GM19463 (cell line): ENCODE data around the gene STRIP1.
"Not testable (repeated sequence)": the region's sequence is repeated elsewhere in the genome, so short reads cannot be mapped to it uniquely, and the experiment has no call there.

Experiments used
- ATAC-seq: cut with Tn5 transposase; IDR thresholded peaks from one replicate; pipeline ENCODE4 v1.9.1; 2021; ENCODE audit warnings: mild to moderate bottlenecking, moderate library complexity; ENCODE audit not compliant: unreplicated experiment

The STRIP1 gene

GRCh38 chr1:110007046-110007830, 27.2 kb upstream of the STRIP1 start:
- no peak for ATAC-seq

- no peak for ATAC-seq
These were observed 25.4 kb upstream of the STRIP1 start for GRCh38 chr1:110008971-110009565.

GRCh38 chr1:110011527-110012041, 22.8 kb upstream of the STRIP1 start:
- peak; percentile 93 for ATAC-seq

GRCh38 chr1:110012100-110012780, 22.2 kb upstream of the STRIP1 start:
- peak; percentile 67 for ATAC-seq

- ATAC-seq = no peak
These were observed 16.6 kb upstream of the STRIP1 start for GRCh38 chr1:110017792-110018191.

- ATAC-seq = no peak
These were observed 16.0 kb upstream of the STRIP1 start for GRCh38 chr1:110018396-110018795.

- ATAC-seq = no peak
These were observed 14.7 kb upstream of the STRIP1 start for GRCh38 chr1:110019770-110020169.

GRCh38 chr1:110021285-110021684, 13.1 kb upstream of the STRIP1 start:
- ATAC-seq = no peak

- ATAC-seq = no peak
These were observed 9.8 kb upstream of the STRIP1 start for GRCh38 chr1:110024613-110025012.

GRCh38 chr1:110030687-110031086, 3.7 kb upstream of the STRIP1 start:
- not testable (repeated sequence) for ATAC-seq

- no peak for ATAC-seq
These were observed 2.1 kb upstream of the STRIP1 start for GRCh38 chr1:110032327-110032726.

GRCh38 chr1:110033421-110033820, 1.0 kb upstream of the STRIP1 start:
- no peak for ATAC-seq

GRCh38 chr1:110034040-110034450, 379 bp upstream of the STRIP1 start:
- no peak for ATAC-seq

- ATAC-seq = peak; percentile 14
These were observed 870 bp downstream of the STRIP1 start for GRCh38 chr1:110035236-110035752.

GRCh38 chr1:110038271-110038670, 3.8 kb downstream of the STRIP1 start:
- no peak for ATAC-seq

GRCh38 chr1:110039641-110040040, 5.2 kb downstream of the STRIP1 start:
- ATAC-seq = no peak

GRCh38 chr1:110040548-110040947, 6.1 kb downstream of the STRIP1 start:
- no peak for ATAC-seq

GRCh38 chr1:110043016-110043415, 8.6 kb downstream of the STRIP1 start:
- ATAC-seq = no peak

- no peak for ATAC-seq
These were observed 13.0 kb downstream of the STRIP1 start for GRCh38 chr1:110047463-110047862.

GRCh38 chr1:110048240-110048639, 13.8 kb downstream of the STRIP1 start:
- ATAC-seq = no peak

GRCh38 chr1:110048923-110049601, 14.6 kb downstream of the STRIP1 start:
- ATAC-seq = no peak
